Measurements from ENCODE around the gene TAOK1. TPM values are rescaled to one million over a fixed set of nuclear protein-coding genes. Genes with fewer than 3 reads are reported as not detected.
A peak's percentile ranks its signal among the peaks of the same experiment; 100 is the strongest.

The TAOK1 gene
- total and polyA plus RNA-seq, 9 of the 15 experiments (the other 6 are each of a cell fraction or from before 2014, with no cell fraction given), result 3.2 to 33.1 (median 16.5) TPM

DNA sequence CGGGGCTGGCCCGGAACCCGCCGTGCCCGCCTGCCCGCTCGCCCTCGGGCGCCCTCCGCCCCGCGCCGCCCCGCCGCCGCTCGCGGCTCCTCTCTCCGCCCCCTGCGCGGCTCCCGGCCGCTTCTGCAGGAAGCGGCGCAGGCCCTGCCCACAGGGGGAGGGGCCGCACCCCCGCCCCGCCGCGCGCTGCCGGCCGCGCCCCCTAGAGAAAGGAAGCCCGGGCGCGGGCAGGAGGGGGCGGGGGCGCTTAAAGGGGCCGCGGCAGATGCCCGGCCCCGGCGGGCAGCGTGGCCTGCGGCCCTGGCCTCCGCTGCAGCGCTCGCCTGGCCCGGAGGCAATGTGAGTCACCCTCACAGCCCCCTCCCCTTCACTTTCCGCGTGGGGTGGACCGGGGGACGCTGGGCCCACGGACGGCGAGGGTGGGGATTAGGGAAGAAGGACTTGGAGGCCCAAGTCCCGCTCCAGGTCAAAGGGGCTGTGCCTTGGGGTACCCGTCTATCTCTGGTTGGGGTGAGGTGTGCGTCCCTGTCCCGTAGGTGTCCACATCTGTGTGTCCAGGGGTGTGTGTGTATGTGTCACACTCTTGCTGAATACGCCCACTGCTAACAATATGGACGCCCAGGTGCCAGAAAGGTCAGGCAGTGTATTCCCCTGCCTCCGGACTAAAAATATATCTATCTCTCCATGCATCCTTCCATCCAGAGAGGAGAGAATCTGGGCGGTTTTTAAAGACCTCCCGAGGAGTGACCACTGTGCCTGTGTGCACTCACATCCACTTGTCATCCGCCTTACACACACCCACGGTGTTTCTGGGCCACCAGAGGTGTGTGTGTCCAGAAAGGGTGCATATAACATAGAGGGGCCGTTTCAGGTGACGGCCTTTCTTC is 199.6 kb downstream of the TAOK1 start, which contains the start of gene GIT1 (continued):
- TF ChIP-seq HDAC8 (tag; IDR thresholded peaks at IDR 0.05) (no peak), CXXC5 (CRISPR knock-in tag; IDR thresholded peaks at IDR 0.05) (peak; percentile 79), RBM34 (IDR thresholded peaks at IDR 0.05; ENCODE audit: borderline replicate concordance, insufficient read depth, low read length) (no peak), POLR2G (IDR thresholded peaks at IDR 0.05; ENCODE audit: low read depth, low read length) (peak; percentile 72), ZNF24 (IDR thresholded peaks at IDR 0.05) (no peak), EWSR1 (IDR thresholded peaks at IDR 0.05; ENCODE audit: borderline replicate concordance, low read depth, partially characterized antibody) (no peak), SRSF1 (IDR thresholded peaks at IDR 0.05; ENCODE audit: low read depth, low read length) (no peak), MTF1 (CRISPR knock-in tag; IDR thresholded peaks at IDR 0.05; ENCODE audit: borderline replicate concordance) (no peak), GATA2 (CRISPR knock-in tag; IDR thresholded peaks at IDR 0.05) (no peak), CREB3 (tag; conservative IDR thresholded peaks at IDR 0.05; ENCODE audit: low read depth) (0 out of 2 replicates have a peak, but pooled peaks have one; percentile 61), CTBP1 (IDR thresholded peaks at IDR 0.05; ENCODE audit: borderline replicate concordance) (peak; percentile 74), HDAC2 (IDR thresholded peaks at IDR 0.05) (no peak), KAT2B (IDR thresholded peaks at IDR 0.05; ENCODE audit: low read depth, low read length) (no peak), PHF8 (IDR thresholded peaks at IDR 0.05; ENCODE audit: borderline replicate concordance, low read length) (peak; percentile 45; the same call in 1 of the 2 replicates), TBP (optimal IDR thresholded peaks at IDR 0.05; ENCODE audit: low read depth, low read length) (no peak), SIN3A (IDR thresholded peaks at IDR 0.05; ENCODE audit: borderline replicate concordance in 2 of 2, control insufficient read depth in 1 of 2, low read depth in 2 of 2, low read length in 2 of 2) (peak in 1 of 2 experiments; percentile 39; a peak in 1 of 4 replicates), CCNT2 (IDR thresholded peaks at IDR 0.05; ENCODE audit: borderline replicate concordance, extremely low read depth, insufficient read length, low read depth, low read length) (peak; percentile 75), ELF1 (tag; IDR thresholded peaks at IDR 0.05) (peak; percentile 52; the same call in 1 of the 2 replicates)
- TF ChIP-seq, protein P1, sequence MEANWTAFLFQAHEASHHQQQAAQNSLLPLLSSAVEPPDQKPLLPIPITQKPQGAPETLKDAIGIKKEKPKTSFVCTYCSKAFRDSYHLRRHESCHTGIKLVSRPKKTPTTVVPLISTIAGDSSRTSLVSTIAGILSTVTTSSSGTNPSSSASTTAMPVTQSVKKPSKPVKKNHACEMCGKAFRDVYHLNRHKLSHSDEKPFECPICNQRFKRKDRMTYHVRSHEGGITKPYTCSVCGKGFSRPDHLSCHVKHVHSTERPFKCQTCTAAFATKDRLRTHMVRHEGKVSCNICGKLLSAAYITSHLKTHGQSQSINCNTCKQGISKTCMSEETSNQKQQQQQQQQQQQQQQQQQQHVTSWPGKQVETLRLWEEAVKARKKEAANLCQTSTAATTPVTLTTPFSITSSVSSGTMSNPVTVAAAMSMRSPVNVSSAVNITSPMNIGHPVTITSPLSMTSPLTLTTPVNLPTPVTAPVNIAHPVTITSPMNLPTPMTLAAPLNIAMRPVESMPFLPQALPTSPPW (CRISPR knock-in tag; IDR thresholded peaks at IDR 0.05), result peak; percentile 100
- TF ChIP-seq, protein P2, sequence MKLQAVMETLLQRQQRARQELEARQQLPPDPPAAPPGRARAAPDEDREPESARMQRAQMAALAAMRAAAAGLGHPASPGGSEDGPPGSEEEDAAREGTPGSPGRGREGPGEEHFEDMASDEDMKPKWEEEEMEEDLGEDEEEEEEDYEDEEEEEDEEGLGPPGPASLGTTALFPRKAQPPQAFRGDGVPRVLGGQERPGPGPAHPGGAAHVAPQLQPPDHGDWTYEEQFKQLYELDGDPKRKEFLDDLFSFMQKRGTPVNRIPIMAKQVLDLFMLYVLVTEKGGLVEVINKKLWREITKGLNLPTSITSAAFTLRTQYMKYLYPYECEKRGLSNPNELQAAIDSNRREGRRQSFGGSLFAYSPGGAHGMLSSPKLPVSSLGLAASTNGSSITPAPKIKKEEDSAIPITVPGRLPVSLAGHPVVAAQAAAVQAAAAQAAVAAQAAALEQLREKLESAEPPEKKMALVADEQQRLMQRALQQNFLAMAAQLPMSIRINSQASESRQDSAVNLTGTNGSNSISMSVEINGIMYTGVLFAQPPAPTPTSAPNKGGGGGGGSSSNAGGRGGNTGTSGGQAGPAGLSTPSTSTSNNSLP (IDR thresholded peaks at IDR 0.05; ENCODE audit: borderline replicate concordance, low read depth, low read length), result no peak
- TF ChIP-seq, protein P3, sequence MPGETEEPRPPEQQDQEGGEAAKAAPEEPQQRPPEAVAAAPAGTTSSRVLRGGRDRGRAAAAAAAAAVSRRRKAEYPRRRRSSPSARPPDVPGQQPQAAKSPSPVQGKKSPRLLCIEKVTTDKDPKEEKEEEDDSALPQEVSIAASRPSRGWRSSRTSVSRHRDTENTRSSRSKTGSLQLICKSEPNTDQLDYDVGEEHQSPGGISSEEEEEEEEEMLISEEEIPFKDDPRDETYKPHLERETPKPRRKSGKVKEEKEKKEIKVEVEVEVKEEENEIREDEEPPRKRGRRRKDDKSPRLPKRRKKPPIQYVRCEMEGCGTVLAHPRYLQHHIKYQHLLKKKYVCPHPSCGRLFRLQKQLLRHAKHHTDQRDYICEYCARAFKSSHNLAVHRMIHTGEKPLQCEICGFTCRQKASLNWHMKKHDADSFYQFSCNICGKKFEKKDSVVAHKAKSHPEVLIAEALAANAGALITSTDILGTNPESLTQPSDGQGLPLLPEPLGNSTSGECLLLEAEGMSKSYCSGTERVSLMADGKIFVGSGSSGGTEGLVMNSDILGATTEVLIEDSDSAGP (CRISPR knock-in tag; IDR thresholded peaks at IDR 0.05), result peak; percentile 94

All from K562 (cell line).